Ascending aorta (tissue), 2 donors: ENCODE results near the gene EPHA8. TPM values are rescaled to one million over a fixed set of nuclear protein-coding genes. Genes with fewer than 3 reads are reported as not detected.

Experiments
- DNase-seq, 2 donors: peaks; one replicate each; pipeline ENCODE4 v3.0.0-alpha.2; 2019; ENCODE audit warnings: low spot score in 2 of 2
- H3K27ac ChIP-seq, 2 donors: fragments of 200-600 bp; sonication (generic); one replicate each; pipeline ENCODE4 v1.5.1; 2016 to 2017; ENCODE audit warnings: mild to moderate bottlenecking in 1 of 2
- H3K27me3 ChIP-seq: fragments of 200-600 bp; sonication (generic); one replicate; pipeline ENCODE4 v1.5.1; 2017
- H3K36me3 ChIP-seq, 2 donors: fragments of 200-600 bp; sonication (generic); one replicate each; pipeline ENCODE4 v1.5.1; 2016
- H3K4me1 ChIP-seq, 2 donors: fragments of 200-600 bp; sonication (generic); one replicate each; pipeline ENCODE4 v1.5.1; 2016 to 2017; ENCODE audit warnings: mild to moderate bottlenecking in 1 of 2
- H3K4me3 ChIP-seq, 2 donors: fragments of 200-600 bp; sonication (generic); one replicate each; pipeline ENCODE4 v1.5.1; 2016 to 2017; ENCODE audit warnings: mild to moderate bottlenecking in 1 of 2
- H3K9me3 ChIP-seq, 2 donors: fragments of 200-600 bp; sonication (generic); one replicate each; pipeline ENCODE4 v1.5.1; 2016
- intact Hi-C: fragments of 100-400 bp; cut with DNase I; formaldehyde crosslinking; loops from one replicate; pipeline ENCODE4 v1.15.1; 2023
- total RNA-seq: library from RNA; depleted of rRNA; stranded (reverse); fragments of >200 nt; gene quantifications from one replicate; pipeline ENCODE4 v1.1.0, GENCODE V29; 2016
- TF ChIP-seq, protein P1 (sequence below), 3 experiments: fragments of 200-600 bp in 2 of 3; fragments of 450-650 bp in 1 of 3; sonication (generic) in 2 of 3; IDR thresholded peaks; one replicate each; pipeline ENCODE4 v1.5.1; 2016 to 2019; ENCODE audit warnings: antibody characterized with exemption in 3 of 3, mild to moderate bottlenecking in 1 of 3, moderate library complexity in 1 of 3

The EPHA8 gene
- total RNA-seq, 1 donor from 2014 or later = not detected

DNA sequence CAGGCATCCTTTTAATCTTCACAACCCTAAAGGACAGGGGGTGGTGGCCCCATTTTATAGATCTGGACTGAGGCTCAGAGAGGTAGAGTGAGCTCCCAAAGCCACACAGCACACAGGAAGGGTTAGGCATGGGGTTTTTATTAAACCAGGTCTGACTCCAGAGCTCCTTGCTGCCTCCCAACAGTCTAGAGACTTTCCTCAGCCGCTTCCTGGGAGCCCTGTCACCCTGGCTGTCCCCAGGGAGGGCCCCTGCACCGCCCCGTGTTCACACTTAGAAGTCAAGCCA lies 8.0 kb upstream of the EPHA8 start:
- TF ChIP-seq, protein P1, sequence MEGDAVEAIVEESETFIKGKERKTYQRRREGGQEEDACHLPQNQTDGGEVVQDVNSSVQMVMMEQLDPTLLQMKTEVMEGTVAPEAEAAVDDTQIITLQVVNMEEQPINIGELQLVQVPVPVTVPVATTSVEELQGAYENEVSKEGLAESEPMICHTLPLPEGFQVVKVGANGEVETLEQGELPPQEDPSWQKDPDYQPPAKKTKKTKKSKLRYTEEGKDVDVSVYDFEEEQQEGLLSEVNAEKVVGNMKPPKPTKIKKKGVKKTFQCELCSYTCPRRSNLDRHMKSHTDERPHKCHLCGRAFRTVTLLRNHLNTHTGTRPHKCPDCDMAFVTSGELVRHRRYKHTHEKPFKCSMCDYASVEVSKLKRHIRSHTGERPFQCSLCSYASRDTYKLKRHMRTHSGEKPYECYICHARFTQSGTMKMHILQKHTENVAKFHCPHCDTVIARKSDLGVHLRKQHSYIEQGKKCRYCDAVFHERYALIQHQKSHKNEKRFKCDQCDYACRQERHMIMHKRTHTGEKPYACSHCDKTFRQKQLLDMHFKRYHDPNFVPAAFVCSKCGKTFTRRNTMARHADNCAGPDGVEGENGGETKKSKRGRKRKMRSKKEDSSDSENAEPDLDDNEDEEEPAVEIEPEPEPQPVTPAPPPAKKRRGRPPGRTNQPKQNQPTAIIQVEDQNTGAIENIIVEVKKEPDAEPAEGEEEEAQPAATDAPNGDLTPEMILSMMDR (IDR thresholded peaks at IDR 0.05) = no peak
- no peak overlapping the region for H3K27ac ChIP-seq
- no peak overlapping the region for H3K4me3 ChIP-seq
- intact Hi-C loops = no loop called here
- H3K36me3 ChIP-seq = no peaks in the 10 kb centered on the region
- no peaks in the 10 kb centered on the region for H3K27me3 ChIP-seq
- H3K4me1 ChIP-seq = no peaks in the 10 kb centered on the region
- no peak for DNase-seq
- H3K9me3 ChIP-seq = no peaks in the 10 kb centered on the region

DNA sequence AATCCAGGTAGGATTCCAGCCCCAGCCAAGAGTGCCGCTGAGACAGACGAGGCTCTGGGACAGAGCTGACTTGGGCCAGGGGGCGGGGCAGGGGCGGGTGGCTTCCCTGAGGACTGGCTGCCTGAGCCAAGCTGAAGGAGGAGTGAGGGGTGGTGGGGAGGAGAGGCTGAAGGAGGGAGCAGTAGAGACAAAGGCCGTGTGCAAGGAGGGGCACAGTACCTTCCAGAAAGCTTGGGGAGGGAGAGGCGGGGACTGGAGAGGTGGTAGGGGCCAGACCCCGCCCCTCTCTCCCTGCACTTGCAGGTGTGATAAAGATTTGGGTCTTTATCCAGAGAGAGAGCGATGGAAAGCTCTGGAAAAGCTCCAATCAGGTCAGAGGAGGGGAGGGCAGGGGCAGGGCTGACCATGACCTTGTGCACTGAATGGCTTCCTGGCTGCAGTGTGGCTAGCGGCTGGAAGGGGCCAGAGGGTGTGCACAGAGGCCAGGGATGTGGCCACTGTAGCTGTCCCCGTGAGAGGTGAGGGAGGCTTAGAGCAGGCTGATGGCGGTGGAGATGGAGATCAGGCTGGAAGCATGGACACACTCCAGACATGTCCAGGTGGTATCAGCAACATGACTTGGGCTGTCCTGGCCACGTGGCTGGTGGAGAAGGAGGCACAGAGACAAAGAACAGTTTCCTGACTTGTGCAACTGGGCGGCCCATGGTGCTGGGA lies 6.7 kb upstream of the EPHA8 start:
- no peaks in the 10 kb centered on the region for H3K36me3 ChIP-seq
- H3K4me1 ChIP-seq = no peaks in the 10 kb centered on the region
- DNase-seq = no peak
- H3K4me3 ChIP-seq = no peak overlapping the region
- no peaks in the 10 kb centered on the region for H3K9me3 ChIP-seq
- TF ChIP-seq, protein P1 (IDR thresholded peaks at IDR 0.05) = no peak
- intact Hi-C loops = no loop called here
- no peaks in the 10 kb centered on the region for H3K27me3 ChIP-seq
- no peak overlapping the region for H3K27ac ChIP-seq

GRCh38 chr1:22557341-22557950 lies 5.8 kb upstream of the EPHA8 start:
- Histone ChIP-seq H3K27me3 (no peaks in the 10 kb centered on the region), H3K4me3 (no peak overlapping the region), H3K36me3 (no peaks in the 10 kb centered on the region), H3K9me3 (no peaks in the 10 kb centered on the region), H3K27ac (no peak overlapping the region), H3K4me1 (no peaks in the 10 kb centered on the region)
- TF ChIP-seq, protein P1 (IDR thresholded peaks at IDR 0.05) = no peak
- intact Hi-C loops = no loop called here
- no peak for DNase-seq

DNA sequence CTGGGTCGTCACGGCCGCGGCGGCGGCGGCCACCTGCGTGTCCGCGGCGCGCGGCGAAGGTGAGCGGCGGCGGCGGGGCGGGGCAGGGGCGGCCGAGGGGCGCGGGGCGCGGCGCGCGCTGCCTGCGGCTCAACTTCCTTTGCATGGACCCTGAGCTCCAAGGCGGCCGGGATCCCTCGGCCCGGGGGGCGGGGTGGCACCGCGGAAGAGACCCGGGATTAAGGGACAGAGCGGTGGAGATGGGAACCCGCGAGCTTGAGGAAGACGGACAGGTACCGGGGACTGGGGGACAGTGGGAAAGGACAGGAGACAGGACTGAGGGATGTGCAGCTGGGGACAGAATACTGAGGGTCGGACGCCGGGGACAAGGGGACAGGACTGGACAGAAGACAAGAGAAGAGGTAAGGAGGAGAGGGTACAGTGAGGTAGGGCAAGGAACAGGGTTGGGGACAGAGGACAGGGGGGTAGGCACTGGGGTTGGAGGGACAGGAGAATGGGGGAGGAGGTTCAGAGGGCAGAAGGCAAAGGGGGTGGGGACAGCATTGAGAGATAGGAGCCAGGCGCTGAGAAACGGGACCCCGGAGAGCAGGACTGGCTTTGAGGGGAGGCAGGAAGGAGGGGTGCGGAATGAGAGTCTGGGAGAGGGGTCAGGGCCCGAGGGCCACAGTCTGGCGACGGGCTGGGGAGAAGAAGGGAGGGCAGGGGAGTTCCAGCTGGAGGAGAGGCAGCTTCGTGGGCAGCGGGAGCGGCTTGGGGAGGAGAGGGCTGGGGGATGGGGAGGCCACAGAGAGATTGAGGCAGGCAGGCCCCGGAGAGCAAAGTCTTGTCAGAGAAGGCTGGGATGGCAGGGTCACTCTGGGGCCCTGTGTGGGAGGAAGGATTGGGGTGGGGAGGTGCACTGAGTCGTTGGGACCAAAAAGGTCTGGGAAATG lies 648 bp downstream of the EPHA8 start:
- no peaks in the 10 kb centered on the region for H3K4me1 ChIP-seq
- no peak overlapping the region for H3K4me3 ChIP-seq
- no peaks in the 10 kb centered on the region for H3K27me3 ChIP-seq
- TF ChIP-seq, protein P1 (IDR thresholded peaks at IDR 0.05) = no peak
- no peaks in the 10 kb centered on the region for H3K9me3 ChIP-seq
- DNase-seq = no peak
- H3K36me3 ChIP-seq = no peaks in the 10 kb centered on the region
- intact Hi-C loops = no loop called here
- H3K27ac ChIP-seq = no peak overlapping the region

DNA sequence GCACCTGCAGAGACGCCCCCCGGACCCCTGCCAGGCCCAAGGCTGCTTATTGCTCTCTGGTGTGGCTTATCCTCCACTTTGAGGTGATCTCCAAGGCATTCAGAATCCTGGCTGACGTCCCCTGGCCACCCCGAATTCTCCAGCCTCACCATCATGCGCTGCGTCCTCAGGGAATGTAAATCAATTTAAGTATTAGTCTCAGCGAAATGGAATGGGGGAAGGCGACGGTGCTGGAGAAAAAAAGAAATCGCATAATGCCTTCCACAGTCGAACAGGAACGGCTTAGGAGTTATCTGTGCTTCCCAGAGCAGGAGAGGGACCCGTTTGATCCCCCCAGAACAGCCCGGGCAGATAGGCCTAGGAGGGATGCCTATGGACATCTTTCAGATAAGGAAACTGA lies 2.9 kb downstream of the EPHA8 start:
- H3K4me1 ChIP-seq = no peaks in the 10 kb centered on the region
- H3K4me3 ChIP-seq = no peak overlapping the region
- intact Hi-C loops = no loop called here
- no peak overlapping the region for H3K27ac ChIP-seq
- no peaks in the 10 kb centered on the region for H3K36me3 ChIP-seq
- DNase-seq = no peak
- TF ChIP-seq, protein P1 (IDR thresholded peaks at IDR 0.05) = no peak
- no peaks in the 10 kb centered on the region for H3K27me3 ChIP-seq
- no peaks in the 10 kb centered on the region for H3K9me3 ChIP-seq
